Smooth muscle cell (in vitro differentiated cells): ENCODE data around the gene HOXC13. TPM values are rescaled to one million over a fixed set of nuclear protein-coding genes. Genes with fewer than 3 reads are reported as not detected.

Source experiments
- DNase-seq: peaks from one replicate; lab custom pipeline; 2025; ENCODE audit not compliant: unreplicated experiment; lab: John Stamatoyannopoulos, UW
- H2AFZ ChIP-seq: fragments of 200-600 bp; sonication (generic); 2 replicates; pipeline ENCODE4 v1.6.0; 2016; ENCODE audit warnings: antibody characterized with exemption, low read depth, mild to moderate bottlenecking
- H3F3A ChIP-seq: fragments of 200-600 bp; sonication (generic); 2 replicates; pipeline ENCODE4 v1.6.0; 2017; ENCODE audit warnings: antibody characterized with exemption, low read depth
- H3K27ac ChIP-seq: fragments of 200-600 bp; sonication (generic); 2 replicates; pipeline ENCODE4 v1.5.1; 2016; ENCODE audit warnings: low read depth, mild to moderate bottlenecking
- H3K27me3 ChIP-seq: fragments of 200-600 bp; sonication (generic); 2 replicates; pipeline ENCODE4 v1.6.1; 2016; ENCODE audit warnings: low read depth, mild to moderate bottlenecking
- H3K36me3 ChIP-seq: fragments of 200-600 bp; sonication (generic); 2 replicates; pipeline ENCODE4 v1.5.1; 2016; ENCODE audit warnings: low read depth
- H3K4me1 ChIP-seq: fragments of 200-600 bp; sonication (generic); 2 replicates; pipeline ENCODE4 v1.5.1; 2016; ENCODE audit warnings: low read depth
- H3K4me2 ChIP-seq: fragments of 200-600 bp; sonication (generic); 2 replicates; pipeline ENCODE4 v1.6.0; 2016; ENCODE audit warnings: mild to moderate bottlenecking
- H3K4me3 ChIP-seq: fragments of 200-600 bp; sonication (generic); 2 replicates; pipeline ENCODE4 v1.5.1; 2016; ENCODE audit warnings: mild to moderate bottlenecking
- H3K79me2 ChIP-seq: fragments of 200-600 bp; sonication (generic); 2 replicates; pipeline ENCODE4 v1.6.0; 2016; ENCODE audit warnings: low read depth, mild to moderate bottlenecking
- H3K9ac ChIP-seq: fragments of 200-600 bp; sonication (generic); 2 replicates; pipeline ENCODE4 v1.6.0; 2016; ENCODE audit warnings: low read depth
- H3K9me3 ChIP-seq: fragments of 200-600 bp; sonication (generic); replicated peaks from 2 replicates; pipeline ENCODE4 v1.5.1; 2016; ENCODE audit warnings: low read depth
- H4K20me1 ChIP-seq: fragments of 200-600 bp; sonication (generic); 2 replicates; pipeline ENCODE4 v1.6.0; 2016; ENCODE audit warnings: low read depth
- CTCF ChIP-seq: fragments of 200-600 bp; sonication (generic); IDR thresholded peaks from 2 replicates; pipeline ENCODE4 v1.5.1; 2017; ENCODE audit warnings: borderline replicate concordance, mild to moderate bottlenecking, antibody characterized with exemption; ENCODE audit not compliant: insufficient read depth, poor library complexity, severe bottlenecking
- WGBS: methylation state at CpG from one replicate; pipeline ENCODE4 v1.1.7; 2016; ENCODE audit warnings: low lambda C conversion rate; 5-methylcytosine and 5-hydroxymethylcytosine counted together
- microRNA counts: library from miRNA; unstranded; fragments of <30 nt; microRNA quantifications from one replicate; lab custom pipeline; 2016
- microRNA-seq: library from miRNA; unstranded; fragments of <30 nt; microRNA quantifications from one replicate; pipeline ENCODE4, GENCODE V29; 2016; ENCODE audit warnings: borderline number of aligned reads
- polyA plus RNA-seq: library from polyadenylated mRNA; unstranded; fragments of >200 nt; fragmentation: Nextera tagmentation; extraction: Ambion mirVana; gene quantifications from 2 replicates; pipeline ENCODE4 v1.2.1, GENCODE V29; 2016
- small RNA-seq: library from RNA; depleted of rRNA; stranded (forward); fragments of <200 nt; gene quantifications from one replicate; pipeline ENCODE3, GENCODE V24; 2014
- total RNA-seq: library from RNA; depleted of rRNA; stranded (reverse); fragments of >200 nt; gene quantifications from 2 replicates; pipeline ENCODE4 v1.2.3, GENCODE V29; 2014

Gene HOXC13
- total and polyA plus RNA-seq, 2 experiments from 2014 or later, result 2.2 to 3.6 TPM

- no peaks in the 10 kb centered on the region for H3K36me3 ChIP-seq
- no peak for TF ChIP-seq CTCF
- peak overlapping the region; percentile 49 for H3K4me3 ChIP-seq
- no peaks in the 10 kb centered on the region for H3K9me3 ChIP-seq
- peak overlapping the region; percentile 89 for H3K4me2 ChIP-seq
- no peaks in the 10 kb centered on the region for H4K20me1 ChIP-seq
- no peak for DNase-seq
- peaks cover 100% of the 10 kb centered on the region for H3K27me3 ChIP-seq
- no peaks in the 10 kb centered on the region for H3K79me2 ChIP-seq
- H3K9ac ChIP-seq, result no peak overlapping the region
- H3K27ac ChIP-seq, result no peak overlapping the region
- H2AFZ ChIP-seq, result no peak overlapping the region
- H3K4me1 ChIP-seq, result no peaks in the 10 kb centered on the region
- no peaks in the 10 kb centered on the region for H3F3A ChIP-seq
- WGBS, result 11% methylated on average over 36 of the region's 60 CpGs
Observed at GRCh38 chr12:53994264-53995001, 55.8 kb downstream of the HOXC13 start.

GRCh38 chr12:53995002-53995377 lies 56.4 kb downstream of the HOXC13 start:
- no peak for DNase-seq
- Histone ChIP-seq H3K4me3 (peak overlapping the region; percentile 49), H3K9ac (no peak overlapping the region), H3K27me3 (peaks cover 100% of the 10 kb centered on the region), H3K9me3 (no peaks in the 10 kb centered on the region), H4K20me1 (no peaks in the 10 kb centered on the region), H3K27ac (no peak overlapping the region), H3K79me2 (no peaks in the 10 kb centered on the region), H3K4me1 (peaks cover 1% of the 10 kb centered on the region), H3K4me2 (peak overlapping the region; percentile 89), H3F3A (no peaks in the 10 kb centered on the region), H3K36me3 (no peaks in the 10 kb centered on the region), H2AFZ (peak overlapping the region; percentile 84)
- 5% methylated on average over 17 of the region's 17 CpGs for WGBS
- no peak for TF ChIP-seq CTCF

- H3F3A ChIP-seq, result no peaks in the 10 kb centered on the region
- peaks cover 100% of the 10 kb centered on the region for H3K27me3 ChIP-seq
- no peaks in the 10 kb centered on the region for H3K9me3 ChIP-seq
- peak overlapping the region; percentile 21 for H3K27ac ChIP-seq
- H3K9ac ChIP-seq, result peak overlapping the region; percentile 63
- H3K4me1 ChIP-seq, result peaks cover 7% of the 10 kb centered on the region
- TF ChIP-seq CTCF, result no peak
- no peaks in the 10 kb centered on the region for H3K79me2 ChIP-seq
- no peaks in the 10 kb centered on the region for H3K36me3 ChIP-seq
- peak overlapping the region; percentile 84 for H2AFZ ChIP-seq
- no peaks in the 10 kb centered on the region for H4K20me1 ChIP-seq
- WGBS, result 4% methylated on average over 45 of the region's 48 CpGs
- peak overlapping the region; percentile 89 for H3K4me2 ChIP-seq
- peak overlapping the region; percentile 49 for H3K4me3 ChIP-seq
- DNase-seq, result no peak
Observed at GRCh38 chr12:53995378-53996239, 57.0 kb downstream of the HOXC13 start.

MicroRNAs encoded within 50 kb of the gene (microRNA counts, 767-probe panel; counts per million panel counts)
- microRNA hsa-miR-196a-5p (lab: Ali Mortazavi, UCI), result 4,586 counts per million, percentile 19 among the panel's probes with 10 or more counts

Small RNAs within 50 kb of the gene (microRNA-seq; reads per million reads assigned to microRNA genes)
- gene MIR196A2, result 355 reads per million, percentile 71 among the genes with 10 or more reads in this experiment

Small RNAs within 50 kb of the gene (small RNA-seq; reads per million reads assigned to genes)
- gene AC012531.3 (not detected), gene AC012531.4 (not detected), gene MIR196A2 (8.5 reads per million, percentile 75 among the genes with 10 or more reads in this experiment), gene RF01905 (not detected), gene RF01906 (not detected)

Other genes starting within 250 kb of the HOXC13 start
- gene CALCOCO1, start 211.4 kb upstream of the HOXC13 start, total RNA-seq, result 52.0 and 56.6 TPM in 2 replicates
- gene CALCOCO1, start 211.4 kb upstream of the HOXC13 start, polyA plus RNA-seq, result 46.5 and 59.5 TPM in 2 replicates
- gene CISTR, start 186.9 kb upstream of the HOXC13 start, total RNA-seq, result not detected in 2 replicates
- gene CISTR, start 186.9 kb upstream of the HOXC13 start, polyA plus RNA-seq, result not detected in 2 replicates
- not detected in 2 replicates for gene HOXC12, start 16.1 kb downstream of the HOXC13 start, total RNA-seq
- 0.32 TPM in 1 of 2 replicates, not detected in the other for gene HOXC12, start 16.1 kb downstream of the HOXC13 start, polyA plus RNA-seq
- 0.27 and 0.72 TPM in 2 replicates for gene HOXC11, start 34.3 kb downstream of the HOXC13 start, total RNA-seq
- gene HOXC11, start 34.3 kb downstream of the HOXC13 start, polyA plus RNA-seq, result 0.23 and 0.25 TPM in 2 replicates
- not detected in 2 replicates for gene HOTAIR, start 36.1 kb downstream of the HOXC13 start, total RNA-seq
- 0.43 and 0.51 TPM in 2 replicates for gene HOTAIR, start 36.1 kb downstream of the HOXC13 start, polyA plus RNA-seq
- not detected in 2 replicates for gene HOXC10, start 46.3 kb downstream of the HOXC13 start, total RNA-seq
- gene HOXC10, start 46.3 kb downstream of the HOXC13 start, polyA plus RNA-seq, result 0.66 and 0.67 TPM in 2 replicates
- gene HOXC9, start 61.3 kb downstream of the HOXC13 start, total RNA-seq, result 0.54 and 1.2 TPM in 2 replicates
- gene HOXC9, start 61.3 kb downstream of the HOXC13 start, polyA plus RNA-seq, result 2.5 and 2.7 TPM in 2 replicates
- gene HOXC8, start 70.2 kb downstream of the HOXC13 start, total RNA-seq, result 1.4 and 1.6 TPM in 2 replicates
- 3.8 and 4.4 TPM in 2 replicates for gene HOXC8, start 70.2 kb downstream of the HOXC13 start, polyA plus RNA-seq
- 3.0 and 3.1 TPM in 2 replicates for gene HOXC6, start 89.6 kb downstream of the HOXC13 start, total RNA-seq
- 8.3 and 12.3 TPM in 2 replicates for gene HOXC6, start 89.6 kb downstream of the HOXC13 start, polyA plus RNA-seq
- gene HOXC5, start 94.2 kb downstream of the HOXC13 start, total RNA-seq, result 1.3 TPM in 1 of 2 replicates, not detected in the other
- gene HOXC5, start 94.2 kb downstream of the HOXC13 start, polyA plus RNA-seq, result 0.54 TPM in 1 of 2 replicates, not detected in the other
- gene HOXC4, start 115.0 kb downstream of the HOXC13 start, total RNA-seq, result 0.49 TPM in 2 replicates
- 1.2 and 1.9 TPM in 2 replicates for gene HOXC4, start 115.0 kb downstream of the HOXC13 start, polyA plus RNA-seq